LHCN-M2 (cell line): ENCODE measurements around the gene MYLIP. TPM values are rescaled to one million over a fixed set of nuclear protein-coding genes. Genes with fewer than 3 reads are reported as not detected.
A peak's percentile ranks its signal among the peaks of the same experiment; 100 is the strongest.
"Not testable (repeated sequence)": the region's sequence is repeated elsewhere in the genome, so short reads cannot be mapped to it uniquely, and the experiment has no call there.

Source experiments
- DNase-seq: peaks from one replicate; pipeline ENCODE4 v3.0.0-alpha.2; 2012; ENCODE audit warnings: low read depth
- total RNA-seq: library from RNA; depleted of rRNA; stranded (reverse); fragments of >200 nt; gene quantifications from 2 replicates; pipeline ENCODE4 v1.2.3, GENCODE V29; 2014

The MYLIP gene
- total RNA-seq, 1 experiment from 2014 or later, result 9.1 TPM

GRCh38 chr6:16171400-16171799, 42.5 kb downstream of the MYLIP start:
- DNase-seq, result no peak

GRCh38 chr6:16173167-16173940, 44.5 kb downstream of the MYLIP start:
- DNase-seq, result no peak

GRCh38 chr6:16174416-16175078, 45.7 kb downstream of the MYLIP start:
- DNase-seq, result no peak

- DNase-seq, result not testable (repeated sequence)
Observed at GRCh38 chr6:16176600-16176999, 47.7 kb downstream of the MYLIP start.

- no peak for DNase-seq
Observed at GRCh38 chr6:16177881-16178280, 49.0 kb downstream of the MYLIP start.

GRCh38 chr6:16178351-16178750, 49.5 kb downstream of the MYLIP start:
- DNase-seq, result no peak

- DNase-seq, result no peak
Observed at GRCh38 chr6:16179063-16179462, 50.2 kb downstream of the MYLIP start.

GRCh38 chr6:16179970-16180431, 51.1 kb downstream of the MYLIP start:
- DNase-seq, result no peak

GRCh38 chr6:16180696-16181438, 52.0 kb downstream of the MYLIP start:
- DNase-seq, result no peak

- no peak for DNase-seq
Observed at GRCh38 chr6:16181439-16182297, 52.8 kb downstream of the MYLIP start.

GRCh38 chr6:16183187-16183664, 54.3 kb downstream of the MYLIP start:
- DNase-seq, result peak; percentile 51

- peak; percentile 35 for DNase-seq
Observed at GRCh38 chr6:16184129-16184528, 55.2 kb downstream of the MYLIP start.

GRCh38 chr6:16184551-16184950, 55.7 kb downstream of the MYLIP start:
- no peak for DNase-seq

GRCh38 chr6:16187176-16187575, 58.3 kb downstream of the MYLIP start:
- DNase-seq, result no peak

- no peak for DNase-seq
Observed at GRCh38 chr6:16190214-16190613, 61.3 kb downstream of the MYLIP start.

- no peak for DNase-seq
Observed at GRCh38 chr6:16196260-16196983, 67.5 kb downstream of the MYLIP start.

GRCh38 chr6:16196984-16197546, 68.2 kb downstream of the MYLIP start:
- no peak for DNase-seq
